GM12878 (cell line): ENCODE measurements around the gene CACNA1E. TPM values are rescaled to one million over a fixed set of nuclear protein-coding genes. Genes with fewer than 3 reads are reported as not detected.

ENCODE experiments used
- ATAC-seq: fragments of 200-7000 bp; cut with Tn5 transposase; 3 replicates; pipeline ENCODE4 v1.9.1; 2020; ENCODE audit warnings: mild to moderate bottlenecking, moderate library complexity
- BruUV-seq: library from RNA; stranded (reverse); fragments of 400-500 nt; replicated peaks from 2 replicates; lab custom pipeline; 2021; lab: Mats Ljungman, UMichigan
- CTCF ChIA-PET: fragments of 300-600 bp; sonication (Branson Sonifier 250); formaldehyde crosslinking; extraction: SDS; loops from one replicate; lab custom pipeline; 2021; ENCODE audit warnings: inconsistent platforms; lab: Yijun Ruan, JAX
- POLR2A ChIA-PET: fragments of 350-600 bp; formaldehyde crosslinking; extraction: SDS; loops from one replicate; lab custom pipeline; 2021; ENCODE audit warnings: inconsistent platforms; lab: Charles Lee
- RAD21 ChIA-PET: fragments of 300-600 bp; sonication (Branson Sonifier 250); formaldehyde crosslinking; loops from one replicate; lab custom pipeline; 2023; ENCODE audit warnings: antibody characterized with exemption; ENCODE audit not compliant: unreplicated experiment; lab: Charles Lee
- SMC1A ChIA-PET: fragments of 300-600 bp; sonication (Branson Sonifier 250); formaldehyde crosslinking; loops from one replicate; lab custom pipeline; 2023; ENCODE audit not compliant: unreplicated experiment, uncharacterized antibody; lab: Charles Lee
- DNase-seq: peaks from one replicate; pipeline ENCODE4 v3.0.0-alpha.2; 2011; ENCODE audit warnings: low read depth, low spot score
- FAIRE-seq: peaks from 3 replicates; lab custom pipeline; 2011; peaks lifted over from hg19 to GRCh38; lab: Jason Lieb, UNC
- H2AFZ ChIP-seq: 2 replicates; pipeline ENCODE4 v1.6.0; 2011; ENCODE audit warnings: low read depth, low read length, control low read depth; ENCODE audit not compliant: control insufficient read depth
- H3K27ac ChIP-seq: 2 replicates; pipeline ENCODE4 v1.5.1; 2011; ENCODE audit warnings: control low read depth; ENCODE audit not compliant: control insufficient read depth, insufficient read depth
- H3K27me3 ChIP-seq, 2 experiments: replicated peaks in 1 of 2; 2 replicates each; pipeline versions ENCODE4 v1.6.0 to v1.6.1; 2011; ENCODE audit warnings: low read length in 1 of 2; ENCODE audit not compliant: control insufficient read depth in 2 of 2, insufficient read depth in 2 of 2
- H3K36me3 ChIP-seq, 2 experiments: 2 replicates each; pipeline ENCODE4 v1.5.1; 2011; ENCODE audit warnings: low read length in 1 of 2; ENCODE audit not compliant: control insufficient read depth in 2 of 2, insufficient read depth in 2 of 2
- H3K4me1 ChIP-seq: 2 replicates; pipeline ENCODE4 v1.6.1; 2011; ENCODE audit warnings: mild to moderate bottlenecking, low read length, moderate library complexity, mixed read lengths; ENCODE audit not compliant: control insufficient read depth, insufficient read depth
- H3K4me2 ChIP-seq: 2 replicates; pipeline ENCODE4 v1.6.0; 2011; ENCODE audit warnings: control low read depth; ENCODE audit not compliant: control insufficient read depth, insufficient read depth
- H3K4me3 ChIP-seq: fragments of 200-600 bp; sonication (generic); 2 replicates; pipeline ENCODE4 v1.5.1; 2016
- H3K79me2 ChIP-seq: 2 replicates; pipeline ENCODE4 v1.6.0; 2011; ENCODE audit warnings: low read length; ENCODE audit not compliant: control insufficient read depth, insufficient read depth
- H3K9ac ChIP-seq: 2 replicates; pipeline ENCODE4 v1.8.0; 2011; ENCODE audit warnings: low read length, control low read depth, mixed read lengths; ENCODE audit not compliant: control insufficient read depth, insufficient read depth
- H3K9me3 ChIP-seq: replicated peaks from 3 replicates; pipeline ENCODE4 v1.5.1; 2011; ENCODE audit warnings: mild to moderate bottlenecking, low read length; ENCODE audit not compliant: control insufficient read depth, insufficient read depth
- H4K20me1 ChIP-seq: 2 replicates; pipeline ENCODE4 v1.6.0; 2011; ENCODE audit not compliant: control insufficient read depth, insufficient read depth
- GATAD2B ChIP-seq: fragments of 450-650 bp; conservative IDR thresholded peaks from 2 replicates; pipeline ENCODE4 v1.6.1; 2017; ENCODE audit warnings: low read depth, mild to moderate bottlenecking, moderate library complexity
- IKZF2 ChIP-seq, 2 experiments: fragments of 450-650 bp; IDR thresholded peaks; 2 replicates each; pipeline ENCODE4 v1.6.1; 2017; ENCODE audit warnings: mild to moderate bottlenecking in 2 of 2, moderate library complexity in 2 of 2
- KLF5 ChIP-seq: fragments of 450-650 bp; IDR thresholded peaks from 2 replicates; pipeline ENCODE4 v1.6.1; 2014; ENCODE audit warnings: mild to moderate bottlenecking; ENCODE audit not compliant: partially characterized antibody
- NR2C2 ChIP-seq: IDR thresholded peaks from 2 replicates; pipeline ENCODE4 v1.6.1; 2011; ENCODE audit warnings: borderline replicate concordance, low read depth; ENCODE audit not compliant: control insufficient read depth, insufficient read length
- NRF1 ChIP-seq: conservative IDR thresholded peaks from 2 replicates; pipeline ENCODE4 v1.6.1; 2011; ENCODE audit warnings: mild to moderate bottlenecking, low read depth, low read length, improper control_type of control experiment
- STAT3 ChIP-seq: IDR thresholded peaks from 2 replicates; pipeline ENCODE4 v1.6.1; 2011; ENCODE audit warnings: low read depth, low read length, improper control_type of control experiment
- TCF3 ChIP-seq: IDR thresholded peaks from 2 replicates; pipeline ENCODE4 v1.6.1; 2012; ENCODE audit warnings: low read depth, mild to moderate bottlenecking, low read length, borderline replicate concordance; ENCODE audit not compliant: insufficient read depth
- USF2 ChIP-seq: IDR thresholded peaks from 2 replicates; pipeline ENCODE4 v1.6.1; 2011; ENCODE audit warnings: low read depth, low read length, improper control_type of control experiment, borderline replicate concordance
- WGBS: methylation state at CpG from one replicate; pipeline ENCODE4 v1.1.6; 2016; ENCODE audit warnings: low lambda C conversion rate; ENCODE audit not compliant: insufficient replicate concordance, insufficient coverage; ENCODE audit errors: missing lambda C conversion rate; 5-methylcytosine and 5-hydroxymethylcytosine counted together
- in situ Hi-C: fragments of 300-500 bp; cut with MboI; formaldehyde crosslinking; loops from 9 replicates; pipeline ENCODE4 v1.14.3; 2018; ENCODE audit warnings: mixed read lengths
- intact Hi-C: fragments of 100-400 bp; cut with micrococcal nuclease; formaldehyde crosslinking; loops from one replicate; pipeline ENCODE4 v1.14.2; 2022; ENCODE audit not compliant: unreplicated experiment
- polyA plus RNA-seq, 11 experiments: library from polyadenylated mRNA; depleted of rRNA in 4 of 11; unstranded in 6 of 11; stranded (reverse) in 5 of 11; fragments of >200 nt; fragmentation: Nextera tagmentation in 4 of 11; fragmentation: Illumina TruSeq in 1 of 11; extraction: Ambion mirVana in 4 of 11; extraction: Trizol in 1 of 11; gene quantifications; 1 replicate in 1 of 11; 2 replicates in 10 of 11; pipeline versions ENCODE4 v1.2.1 to v1.2.3, GENCODE V29; 2011 to 2016; ENCODE audit warnings: inconsistent platforms in 2 of 11, missing spikeins in 2 of 11, low read depth in 1 of 11
- total RNA-seq, 4 experiments: library from RNA; depleted of rRNA in 3 of 4; stranded (reverse); fragments of >200 nt in 3 of 4; fragmentation: Illumina TruSeq in 1 of 4; extraction: Trizol in 1 of 4; gene quantifications; 2 replicates each; pipeline versions ENCODE4 v1.2.1 to v1.2.3, GENCODE V29; 2013 to 2021

Gene CACNA1E
- total and polyA plus RNA-seq, 10 of the 15 experiments (the other 5 are each of a cell fraction or from before 2014, with no cell fraction given): 0.57 to 22.0 (median 8.5) TPM

- H3K4me3 ChIP-seq: no peak overlapping the region
- no peak for FAIRE-seq
- CTCF ChIA-PET: no interaction called here
- BruUV-seq: no TSS peak
- H2AFZ ChIP-seq: no peak overlapping the region
- RAD21 ChIA-PET: no interaction called here
- SMC1A ChIA-PET: no interaction called here
- intact Hi-C loops (no loop called here), in situ Hi-C loops (no loop called here)
- no peaks in the 10 kb centered on the region for H4K20me1 ChIP-seq
- no peaks in the 10 kb centered on the region for H3K27me3 ChIP-seq
- no peaks in the 10 kb centered on the region for H3K9me3 ChIP-seq
- no peaks in the 10 kb centered on the region for H3K79me2 ChIP-seq
- WGBS: 97% methylated on average over 2 of the region's 2 CpGs
- H3K27ac ChIP-seq: no peak overlapping the region
- no peak overlapping the region for H3K4me2 ChIP-seq
- TF ChIP-seq IKZF2 (IDR thresholded peaks at IDR 0.05) (no peak), GATAD2B (no peak), USF2 (no peak), TCF3 (no peak), KLF5 (no peak), NR2C2 (no peak), STAT3 (no peak), NRF1 (no peak)
- ATAC-seq: no peak
- H3K36me3 ChIP-seq: peaks cover 0 to 3% of the 10 kb centered on the region in 2 experiments; a peak in 1 of 4 replicates
- H3K9ac ChIP-seq: no peak overlapping the region
- H3K4me1 ChIP-seq: no peaks in the 10 kb centered on the region
- POLR2A ChIA-PET: no interaction called here
- DNase-seq: no peak
These were observed 306.1 kb downstream of the CACNA1E start for GRCh38 chr1:181789395-181789794.
